ENCODE results near the gene CRYGN.

The CRYGN gene

GRCh38 chr7:151406886-151407583 is 32.9 kb downstream of the CRYGN start:
- H3K4me1 ChIP-seq (ENCODE audit: low read depth, poor library complexity, severe bottlenecking), result no peaks in the 10 kb centered on the region
- no peaks in the 10 kb centered on the region for H3K79me2 ChIP-seq (ENCODE audit: insufficient read depth, low read depth)
- no peak overlapping the region for H3K27ac ChIP-seq
- H3K4me3 ChIP-seq (IDR thresholded peaks at IDR 0.05; ENCODE audit: insufficient read depth, low read depth, low read length), result no peak overlapping the region
- no peaks in the 10 kb centered on the region for H3K27me3 ChIP-seq (ENCODE audit: insufficient read depth, low read depth)
- H3K4me2 ChIP-seq, result no peak overlapping the region
- no peak overlapping the region for H3K9ac ChIP-seq
- no peaks in the 10 kb centered on the region for H3K36me3 ChIP-seq (ENCODE audit: insufficient read depth)
- no peaks in the 10 kb centered on the region for H4K20me1 ChIP-seq (ENCODE audit: insufficient read depth)
- H2AFZ ChIP-seq (ENCODE audit: low read depth), result no peak overlapping the region
- no peak for TF ChIP-seq CTCF (conservative IDR thresholded peaks at IDR 0.05; ENCODE audit: low read depth, low read length)

GRCh38 chr7:151406051-151406875 is 33.7 kb downstream of the CRYGN start:
- no peak overlapping the region for H3K9ac ChIP-seq
- no peaks in the 10 kb centered on the region for H3K79me2 ChIP-seq (ENCODE audit: insufficient read depth, low read depth)
- no peaks in the 10 kb centered on the region for H3K27me3 ChIP-seq (ENCODE audit: insufficient read depth, low read depth)
- H3K4me3 ChIP-seq (IDR thresholded peaks at IDR 0.05; ENCODE audit: insufficient read depth, low read depth, low read length), result no peak overlapping the region
- H3K36me3 ChIP-seq (ENCODE audit: insufficient read depth), result no peaks in the 10 kb centered on the region
- H2AFZ ChIP-seq (ENCODE audit: low read depth), result no peak overlapping the region
- TF ChIP-seq CTCF (conservative IDR thresholded peaks at IDR 0.05; ENCODE audit: low read depth, low read length), result no peak
- no peak overlapping the region for H3K4me2 ChIP-seq
- no peak overlapping the region for H3K27ac ChIP-seq
- no peaks in the 10 kb centered on the region for H3K4me1 ChIP-seq (ENCODE audit: low read depth, poor library complexity, severe bottlenecking)
- H4K20me1 ChIP-seq (ENCODE audit: insufficient read depth), result no peaks in the 10 kb centered on the region

- TF ChIP-seq CTCF (conservative IDR thresholded peaks at IDR 0.05; ENCODE audit: low read depth, low read length), result no peak
- no peak overlapping the region for H3K4me2 ChIP-seq
- H3K27me3 ChIP-seq (ENCODE audit: insufficient read depth, low read depth), result no peaks in the 10 kb centered on the region
- no peaks in the 10 kb centered on the region for H4K20me1 ChIP-seq (ENCODE audit: insufficient read depth)
- H3K79me2 ChIP-seq (ENCODE audit: insufficient read depth, low read depth), result no peaks in the 10 kb centered on the region
- no peak overlapping the region for H3K4me3 ChIP-seq (IDR thresholded peaks at IDR 0.05; ENCODE audit: insufficient read depth, low read depth, low read length)
- no peaks in the 10 kb centered on the region for H3K4me1 ChIP-seq (ENCODE audit: low read depth, poor library complexity, severe bottlenecking)
- no peak overlapping the region for H2AFZ ChIP-seq (ENCODE audit: low read depth)
- H3K27ac ChIP-seq, result no peak overlapping the region
- H3K36me3 ChIP-seq (ENCODE audit: insufficient read depth), result no peaks in the 10 kb centered on the region
- H3K9ac ChIP-seq, result no peak overlapping the region
Observed at GRCh38 chr7:151405588-151405987, 34.4 kb downstream of the CRYGN start.

- Histone ChIP-seq H3K79me2 (ENCODE audit: insufficient read depth, low read depth) (no peaks in the 10 kb centered on the region), H3K4me3 (IDR thresholded peaks at IDR 0.05; ENCODE audit: insufficient read depth, low read depth, low read length) (no peak overlapping the region), H3K4me2 (no peak overlapping the region), H3K9ac (no peak overlapping the region), H3K4me1 (ENCODE audit: low read depth, poor library complexity, severe bottlenecking) (no peaks in the 10 kb centered on the region), H3K27ac (no peak overlapping the region), H4K20me1 (ENCODE audit: insufficient read depth) (no peaks in the 10 kb centered on the region), H3K27me3 (ENCODE audit: insufficient read depth, low read depth) (no peaks in the 10 kb centered on the region), H3K36me3 (ENCODE audit: insufficient read depth) (no peaks in the 10 kb centered on the region), H2AFZ (ENCODE audit: low read depth) (no peak overlapping the region)
- no peak for TF ChIP-seq CTCF (conservative IDR thresholded peaks at IDR 0.05; ENCODE audit: low read depth, low read length)
Observed at GRCh38 chr7:151405056-151405455, 34.9 kb downstream of the CRYGN start.

Data from KMS-11 (cell line).